ENCODE data around the gene ATP2C2. TPM values are rescaled to one million over a fixed set of nuclear protein-coding genes. Genes with fewer than 3 reads are reported as not detected.

ATP2C2 gene
- polyA plus RNA-seq, 1 donor (not counting 4 experiments of a cell fraction or from before 2014, with no cell fraction given), result 0.96 TPM

GRCh38 chr16:84421081-84421937 is 53.0 kb downstream of the ATP2C2 start:
- H3K79me2 ChIP-seq (ENCODE audit: control insufficient read depth, insufficient read depth, low read length), result no peaks in the 10 kb centered on the region
- no peak overlapping the region for H3K4me3 ChIP-seq (ENCODE audit: control insufficient read depth in 2 of 3, extremely low read depth in 1 of 3, insufficient read depth in 2 of 3, low read depth in 1 of 3, low read length in 3 of 3)
- DNase-seq (ENCODE audit: low read depth, low spot score) (no peak), FAIRE-seq (no peak)
- no peak for TF ChIP-seq CTCF (optimal IDR thresholded peaks at IDR 0.05 in 1 of 3, IDR thresholded peaks at IDR 0.05 in 1 of 3, conservative IDR thresholded peaks at IDR 0.05 in 1 of 3; ENCODE audit: extremely low read depth in 1 of 3, insufficient read depth in 2 of 3, low read length in 3 of 3)
- no peak for TF ChIP-seq EZH2 (IDR thresholded peaks at IDR 0.05; ENCODE audit: low read length)
- H3K27ac ChIP-seq (ENCODE audit: control insufficient read depth, insufficient read depth, low read length), result no peak overlapping the region
- H3K27me3 ChIP-seq (ENCODE audit: control insufficient read depth, extremely low read depth, insufficient read depth, low read length), result no peaks in the 10 kb centered on the region
- H3K36me3 ChIP-seq (ENCODE audit: control insufficient read depth in 2 of 2, extremely low read depth in 1 of 2, insufficient read depth in 2 of 2, low read length in 2 of 2), result no peaks in the 10 kb centered on the region
- H2AFZ ChIP-seq (ENCODE audit: control insufficient read depth, low read length), result no peak overlapping the region
- dilution Hi-C loops (cut with MboI; ENCODE audit: extremely low pct_ligation_motif_present, low sequenced_read_pairs), result no loop called here
- H3K4me2 ChIP-seq (ENCODE audit: control insufficient read depth, extremely low read depth, insufficient read depth, low read depth, low read length), result no peak overlapping the region
- H3K9me3 ChIP-seq (ENCODE audit: control insufficient read depth, low read depth, low read length), result no peaks in the 10 kb centered on the region
- no peaks in the 10 kb centered on the region for H3K9me1 ChIP-seq (ENCODE audit: control insufficient read depth, extremely low read depth, insufficient read depth, low read length)
- no peaks in the 10 kb centered on the region for H3K4me1 ChIP-seq (ENCODE audit: control insufficient read depth, extremely low read depth, insufficient read depth, low read length)
- no peaks in the 10 kb centered on the region for H4K20me1 ChIP-seq (ENCODE audit: control insufficient read depth, extremely low read depth, insufficient read depth, low read length)
- H3K9ac ChIP-seq (ENCODE audit: control insufficient read depth, extremely low read depth, insufficient read depth, low read length), result no peak overlapping the region

GRCh38 chr16:84421938-84422220 is 53.5 kb downstream of the ATP2C2 start:
- TF ChIP-seq CTCF (optimal IDR thresholded peaks at IDR 0.05 in 1 of 3, IDR thresholded peaks at IDR 0.05 in 1 of 3, conservative IDR thresholded peaks at IDR 0.05 in 1 of 3; ENCODE audit: extremely low read depth in 1 of 3, insufficient read depth in 2 of 3, low read length in 3 of 3), result no peak
- no peak for TF ChIP-seq EZH2 (IDR thresholded peaks at IDR 0.05; ENCODE audit: low read length)
- Histone ChIP-seq H3K27me3 (ENCODE audit: control insufficient read depth, extremely low read depth, insufficient read depth, low read length) (no peaks in the 10 kb centered on the region), H3K4me3 (ENCODE audit: control insufficient read depth in 2 of 3, extremely low read depth in 1 of 3, insufficient read depth in 2 of 3, low read depth in 1 of 3, low read length in 3 of 3) (no peak overlapping the region), H3K9ac (ENCODE audit: control insufficient read depth, extremely low read depth, insufficient read depth, low read length) (no peak overlapping the region), H3K79me2 (ENCODE audit: control insufficient read depth, insufficient read depth, low read length) (no peaks in the 10 kb centered on the region), H3K27ac (ENCODE audit: control insufficient read depth, insufficient read depth, low read length) (no peak overlapping the region), H3K36me3 (ENCODE audit: control insufficient read depth in 2 of 2, extremely low read depth in 1 of 2, insufficient read depth in 2 of 2, low read length in 2 of 2) (no peaks in the 10 kb centered on the region), H3K9me1 (ENCODE audit: control insufficient read depth, extremely low read depth, insufficient read depth, low read length) (no peaks in the 10 kb centered on the region), H4K20me1 (ENCODE audit: control insufficient read depth, extremely low read depth, insufficient read depth, low read length) (no peaks in the 10 kb centered on the region), H3K4me2 (ENCODE audit: control insufficient read depth, extremely low read depth, insufficient read depth, low read depth, low read length) (no peak overlapping the region), H3K9me3 (ENCODE audit: control insufficient read depth, low read depth, low read length) (no peaks in the 10 kb centered on the region), H3K4me1 (ENCODE audit: control insufficient read depth, extremely low read depth, insufficient read depth, low read length) (no peaks in the 10 kb centered on the region), H2AFZ (ENCODE audit: control insufficient read depth, low read length) (no peak overlapping the region)
- no peak for DNase-seq (ENCODE audit: low read depth, low spot score)
- FAIRE-seq, result no peak
- dilution Hi-C loops (cut with MboI; ENCODE audit: extremely low pct_ligation_motif_present, low sequenced_read_pairs), result no loop called here
